PFSK-1 (cell line): Measurements from ENCODE around the gene DCUN1D4. TPM values are rescaled to one million over a fixed set of nuclear protein-coding genes. Genes with fewer than 3 reads are reported as not detected.
A peak's percentile ranks its signal among the peaks of the same experiment; 100 is the strongest.

Experiments
- FOXP2 ChIP-seq: optimal IDR thresholded peaks from 2 replicates; pipeline ENCODE3; 2011; ENCODE audit warnings: borderline replicate concordance, control low read depth, inconsistent platforms; ENCODE audit not compliant: insufficient read depth; ENCODE audit errors: extremely low read length, extremely low read depth
- POLR2AphosphoS5 ChIP-seq: IDR thresholded peaks from 2 replicates; pipeline ENCODE4 v1.6.1; 2012; ENCODE audit warnings: low read depth, mild to moderate bottlenecking, control low read depth, low read length, moderate library complexity
- REST ChIP-seq, 2 experiments: IDR thresholded peaks; 2 replicates each; pipeline versions ENCODE4 v1.6.1 to v1.8.0; 2011 to 2012; ENCODE audit warnings: low read depth in 2 of 2, low read length in 2 of 2, control low read depth in 1 of 2, inconsistent platforms in 1 of 2, mild to moderate bottlenecking in 1 of 2, moderate library complexity in 1 of 2; ENCODE audit not compliant: insufficient read depth in 1 of 2
- SIN3A ChIP-seq: IDR thresholded peaks from 2 replicates; pipeline ENCODE4 v1.6.1; 2012; ENCODE audit warnings: mild to moderate bottlenecking, low read length, moderate library complexity, borderline replicate concordance; ENCODE audit not compliant: insufficient read depth
- TAF1 ChIP-seq: IDR thresholded peaks from 2 replicates; pipeline ENCODE4 v1.6.1; 2012; ENCODE audit warnings: low read length, control low read depth, borderline replicate concordance; ENCODE audit not compliant: insufficient read depth
- polyA plus RNA-seq: library from polyadenylated mRNA; unstranded; fragments of >200 nt; gene quantifications from one replicate; pipeline ENCODE4 v1.2.1, GENCODE V29; 2012; ENCODE audit warnings: low read depth, missing spikeins; ENCODE audit not compliant: insufficient read length

DCUN1D4 gene
- 15.4 TPM for polyA plus RNA-seq

DNA sequence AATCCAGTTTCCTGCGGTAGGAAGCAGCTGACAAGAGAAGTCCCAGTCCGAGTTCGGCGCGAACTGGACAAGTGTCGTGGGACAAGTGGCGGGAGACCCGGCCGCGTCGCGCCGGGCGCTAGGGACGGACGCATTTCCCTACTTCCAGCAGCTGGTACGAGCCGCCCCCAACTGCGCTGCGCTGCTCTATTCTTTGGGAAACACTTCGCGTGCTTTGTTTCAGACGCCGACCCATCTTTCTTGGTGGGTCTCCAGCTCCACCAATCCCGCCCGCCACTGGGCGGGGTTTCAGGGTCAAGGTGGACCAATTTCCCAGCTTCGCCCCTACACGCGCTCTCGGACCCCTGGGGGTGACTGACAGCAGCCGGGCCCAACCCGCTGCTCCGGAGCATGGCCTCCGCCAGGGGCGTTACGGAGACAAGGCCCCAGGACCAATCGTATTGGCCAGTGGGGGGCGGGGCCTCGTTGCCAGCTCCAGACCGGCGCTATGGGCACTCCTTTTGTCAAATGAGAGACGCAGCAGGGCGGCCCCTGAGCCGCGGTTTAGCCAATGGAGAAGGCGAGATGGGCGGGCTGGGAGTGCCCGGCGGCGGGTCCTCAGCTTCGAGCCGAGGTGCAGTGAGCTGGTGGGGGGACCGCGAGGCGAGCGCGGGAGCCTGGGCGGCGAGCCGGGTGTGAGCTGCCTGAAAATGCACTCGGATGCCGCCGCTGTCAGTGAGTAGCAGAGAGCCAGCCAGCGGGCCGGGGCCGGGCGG lies at the start of gene DCUN1D4:
DCUN1D4 (plus strand) TSS at position 600 of the 755 bp plus-strand sequence; CDS start at position 690, 90 bp downstream.
- TF ChIP-seq TAF1 = peak; percentile 18; the same call in 1 of the 2 replicates
- no peak for TF ChIP-seq FOXP2

DNA sequence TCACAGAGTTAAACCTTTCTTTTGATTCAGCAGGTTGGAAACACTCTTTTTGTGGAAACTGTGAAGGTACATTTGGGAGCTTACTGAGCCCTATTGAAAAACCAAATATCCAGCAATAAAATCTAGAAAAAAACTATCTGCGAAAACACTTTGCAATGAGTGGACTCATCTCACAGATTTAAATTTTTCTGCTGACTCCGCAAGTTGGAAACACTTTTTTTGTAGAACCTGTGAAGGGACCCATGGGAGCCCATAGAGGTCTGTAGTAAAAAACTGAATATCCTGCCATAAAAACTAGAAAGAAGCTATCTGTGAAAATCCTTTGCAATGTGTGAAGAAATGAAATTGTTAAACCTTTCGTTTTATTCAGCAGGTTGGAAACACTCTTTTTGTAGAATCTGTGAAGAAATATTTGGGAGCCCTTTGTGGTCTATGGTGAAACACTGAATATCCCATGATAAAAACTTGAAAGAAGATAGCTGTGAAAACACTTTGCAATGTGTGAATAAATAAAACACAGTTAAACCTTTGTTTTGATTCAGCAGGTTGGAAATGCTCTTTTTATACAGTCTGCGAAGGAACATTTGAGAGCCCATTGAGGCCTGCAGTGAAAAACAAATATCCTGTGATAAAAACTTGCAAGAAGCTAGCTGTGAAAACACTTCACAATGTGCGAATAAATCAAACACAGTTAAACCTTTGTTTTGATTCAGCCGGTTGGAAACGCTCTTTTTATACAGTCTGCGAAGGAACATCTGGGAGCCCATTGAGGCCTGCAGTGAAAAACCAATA lies 22.3 kb upstream of the DCUN1D4 start:
- TF ChIP-seq REST (IDR thresholded peaks at IDR 0.05; ENCODE audit: insufficient read depth in 1 of 2, low read depth in 2 of 2, low read length in 2 of 2) (no peak), POLR2AphosphoS5 (no peak), TAF1 (no peak), SIN3A (no peak), FOXP2 (no peak)

- TF ChIP-seq REST (IDR thresholded peaks at IDR 0.05; ENCODE audit: insufficient read depth in 1 of 2, low read depth in 2 of 2, low read length in 2 of 2) (no peak), FOXP2 (no peak), POLR2AphosphoS5 (no peak), TAF1 (no peak), SIN3A (no peak)
Observed at GRCh38 chr4:51825341-51825740, 17.6 kb upstream of the DCUN1D4 start.

DNA sequence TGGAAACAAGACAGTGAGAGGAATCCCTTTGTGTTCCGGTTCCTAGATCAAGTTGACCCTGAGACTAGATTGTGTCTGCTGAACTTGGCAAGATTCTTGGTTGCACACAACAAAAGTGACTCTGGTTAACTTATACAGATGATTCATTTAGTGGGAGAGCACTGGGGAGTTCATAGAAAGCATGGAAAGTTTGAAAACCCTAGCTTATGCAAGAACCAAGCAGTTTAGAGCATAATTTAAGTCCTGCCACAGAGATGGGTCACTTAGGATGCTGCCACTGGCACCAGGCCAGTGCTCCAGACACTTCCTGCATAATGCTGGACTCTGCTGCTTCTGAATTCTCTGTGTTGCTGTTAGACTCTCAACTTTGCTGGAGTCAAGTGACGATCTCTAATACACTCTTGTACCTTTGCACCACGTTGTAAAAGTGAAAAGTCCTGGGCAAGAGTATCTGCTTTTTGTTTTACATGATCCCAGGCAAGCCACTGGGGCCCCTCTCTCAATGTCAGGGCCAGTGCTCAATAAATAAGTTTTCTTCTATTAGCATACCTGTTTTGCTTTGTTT lies 12.7 kb upstream of the DCUN1D4 start:
- TF ChIP-seq SIN3A (no peak), POLR2AphosphoS5 (no peak), TAF1 (no peak), REST (IDR thresholded peaks at IDR 0.05; ENCODE audit: insufficient read depth in 1 of 2, low read depth in 2 of 2, low read length in 2 of 2) (no peak), FOXP2 (no peak)

DNA sequence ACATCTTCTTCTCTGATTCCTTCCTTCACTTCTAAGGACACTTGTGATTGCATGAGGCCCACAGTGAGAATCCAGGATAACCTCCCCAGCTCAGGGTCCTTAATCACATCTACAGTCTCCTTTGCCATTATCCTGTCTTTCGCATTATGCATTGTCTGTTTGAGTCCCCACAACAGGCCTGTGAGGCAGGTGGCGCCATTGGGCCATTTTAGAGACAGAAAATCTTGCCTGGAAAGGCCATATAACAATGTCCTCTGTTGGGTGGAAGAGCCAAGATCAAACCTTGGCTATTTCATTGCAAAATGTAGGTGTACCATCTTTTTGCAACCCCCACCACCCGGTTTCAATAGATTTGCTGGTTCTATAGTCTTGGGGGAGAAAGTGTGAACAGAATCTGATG lies 11.8 kb upstream of the DCUN1D4 start:
- TF ChIP-seq FOXP2 (no peak), TAF1 (no peak)

DNA sequence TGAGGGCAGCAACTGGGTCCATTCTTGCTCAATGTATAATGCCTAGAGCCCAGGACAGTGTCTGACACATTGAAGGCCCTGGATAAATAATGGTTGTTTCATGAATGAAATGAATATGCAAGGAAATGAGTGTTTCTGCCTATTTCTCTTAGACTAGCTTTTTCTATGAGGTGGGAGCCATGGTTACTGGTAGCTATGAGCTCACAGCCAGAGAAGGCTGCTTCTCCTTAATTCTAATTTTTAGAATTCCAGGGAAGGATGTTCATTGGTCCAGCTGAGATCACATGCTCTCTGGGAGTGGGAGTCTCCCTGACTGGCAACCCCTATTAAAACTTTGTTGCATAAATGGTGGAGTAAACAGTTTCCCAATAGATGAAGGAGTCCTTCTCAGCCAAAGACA lies 9.7 kb upstream of the DCUN1D4 start:
- TF ChIP-seq TAF1 (no peak), FOXP2 (no peak), SIN3A (no peak), POLR2AphosphoS5 (no peak), REST (IDR thresholded peaks at IDR 0.05; ENCODE audit: insufficient read depth in 1 of 2, low read depth in 2 of 2, low read length in 2 of 2) (no peak)
